ENCODE data around the gene FAR2. TPM values are rescaled to one million over a fixed set of nuclear protein-coding genes. Genes with fewer than 3 reads are reported as not detected.

The FAR2 gene
- total RNA-seq, 1 donor from 2014 or later, result 9.0 TPM

- Histone ChIP-seq H3K27me3 (ENCODE audit: control insufficient read depth, insufficient read depth, low read length) (no peaks in the 10 kb centered on the region), H3K36me3 (ENCODE audit: control insufficient read depth, insufficient read depth, low read length) (no peaks in the 10 kb centered on the region), H3K4me3 (ENCODE audit: low read depth, low read length) (no peak overlapping the region)
- TF ChIP-seq CTCF (IDR thresholded peaks at IDR 0.05; ENCODE audit: insufficient read depth, low read length, poor library complexity, severe bottlenecking), result no peak
- DNase-seq (ENCODE audit: low read depth), result no peak
Measured at GRCh38 chr12:29223426-29223825, 74.3 kb downstream of the FAR2 start.

GRCh38 chr12:29223956-29224543 is 75.0 kb downstream of the FAR2 start:
- TF ChIP-seq CTCF (IDR thresholded peaks at IDR 0.05; ENCODE audit: insufficient read depth, low read length, poor library complexity, severe bottlenecking), result no peak
- H3K27me3 ChIP-seq (ENCODE audit: control insufficient read depth, insufficient read depth, low read length), result no peaks in the 10 kb centered on the region
- DNase-seq (ENCODE audit: low read depth), result no peak
- no peak overlapping the region for H3K4me3 ChIP-seq (ENCODE audit: low read depth, low read length)
- H3K36me3 ChIP-seq (ENCODE audit: control insufficient read depth, insufficient read depth, low read length), result no peaks in the 10 kb centered on the region

GRCh38 chr12:29224572-29224971 is 75.5 kb downstream of the FAR2 start:
- Histone ChIP-seq H3K4me3 (ENCODE audit: low read depth, low read length) (no peak overlapping the region), H3K27me3 (ENCODE audit: control insufficient read depth, insufficient read depth, low read length) (no peaks in the 10 kb centered on the region), H3K36me3 (ENCODE audit: control insufficient read depth, insufficient read depth, low read length) (no peaks in the 10 kb centered on the region)
- TF ChIP-seq CTCF (IDR thresholded peaks at IDR 0.05; ENCODE audit: insufficient read depth, low read length, poor library complexity, severe bottlenecking), result no peak
- no peak for DNase-seq (ENCODE audit: low read depth)

- no peaks in the 10 kb centered on the region for H3K27me3 ChIP-seq (ENCODE audit: control insufficient read depth, insufficient read depth, low read length)
- no peaks in the 10 kb centered on the region for H3K36me3 ChIP-seq (ENCODE audit: control insufficient read depth, insufficient read depth, low read length)
- H3K4me3 ChIP-seq (ENCODE audit: low read depth, low read length), result no peak overlapping the region
- no peak for DNase-seq (ENCODE audit: low read depth)
- TF ChIP-seq CTCF (IDR thresholded peaks at IDR 0.05; ENCODE audit: insufficient read depth, low read length, poor library complexity, severe bottlenecking), result no peak
Measured at GRCh38 chr12:29225834-29226233, 76.8 kb downstream of the FAR2 start.

GRCh38 chr12:29226616-29227015 is 77.5 kb downstream of the FAR2 start:
- H3K36me3 ChIP-seq (ENCODE audit: control insufficient read depth, insufficient read depth, low read length), result no peaks in the 10 kb centered on the region
- H3K27me3 ChIP-seq (ENCODE audit: control insufficient read depth, insufficient read depth, low read length), result no peaks in the 10 kb centered on the region
- no peak overlapping the region for H3K4me3 ChIP-seq (ENCODE audit: low read depth, low read length)
- TF ChIP-seq CTCF (IDR thresholded peaks at IDR 0.05; ENCODE audit: insufficient read depth, low read length, poor library complexity, severe bottlenecking), result no peak
- no peak for DNase-seq (ENCODE audit: low read depth)

GRCh38 chr12:29228474-29229157 is 79.5 kb downstream of the FAR2 start:
- H3K36me3 ChIP-seq (ENCODE audit: control insufficient read depth, insufficient read depth, low read length), result no peaks in the 10 kb centered on the region
- no peak overlapping the region for H3K4me3 ChIP-seq (ENCODE audit: low read depth, low read length)
- no peak for DNase-seq (ENCODE audit: low read depth)
- TF ChIP-seq CTCF (IDR thresholded peaks at IDR 0.05; ENCODE audit: insufficient read depth, low read length, poor library complexity, severe bottlenecking), result no peak
- H3K27me3 ChIP-seq (ENCODE audit: control insufficient read depth, insufficient read depth, low read length), result no peaks in the 10 kb centered on the region

Measured in kidney epithelial cell (primary cell).